HG03159 (cell line): ENCODE data around the gene ABO.
"Not testable (repeated sequence)": the region's sequence is repeated elsewhere in the genome, so short reads cannot be mapped to it uniquely, and the experiment has no call there.

Experiments
- ATAC-seq: cut with Tn5 transposase; IDR thresholded peaks from one replicate; pipeline ENCODE4 v1.9.1; 2021; ENCODE audit warnings: mild to moderate bottlenecking, moderate library complexity; ENCODE audit not compliant: unreplicated experiment

Gene ABO

GRCh38 chr9:133264235-133264764 lies 10.7 kb downstream of the ABO start:
- no peak for ATAC-seq

DNA sequence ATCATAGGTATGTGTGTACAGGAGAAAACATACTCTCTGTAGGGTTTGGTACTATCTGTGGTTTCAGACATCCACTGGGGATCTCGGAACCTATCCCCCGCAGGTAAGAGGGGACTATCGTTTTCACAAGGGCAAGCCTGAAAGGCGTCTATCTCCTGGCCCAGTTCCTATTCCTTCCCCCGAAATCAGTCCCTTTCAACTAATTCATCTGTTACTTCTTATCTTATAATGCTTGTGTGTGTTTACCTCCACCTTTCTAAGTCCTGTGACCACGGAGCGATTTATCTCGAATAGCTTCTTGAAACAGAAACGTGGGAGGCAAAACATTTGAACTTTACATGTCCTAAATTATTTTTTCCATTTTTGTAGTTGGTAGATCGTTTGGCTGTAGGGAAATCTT lies 11.4 kb downstream of the ABO start:
- no peak for ATAC-seq

DNA sequence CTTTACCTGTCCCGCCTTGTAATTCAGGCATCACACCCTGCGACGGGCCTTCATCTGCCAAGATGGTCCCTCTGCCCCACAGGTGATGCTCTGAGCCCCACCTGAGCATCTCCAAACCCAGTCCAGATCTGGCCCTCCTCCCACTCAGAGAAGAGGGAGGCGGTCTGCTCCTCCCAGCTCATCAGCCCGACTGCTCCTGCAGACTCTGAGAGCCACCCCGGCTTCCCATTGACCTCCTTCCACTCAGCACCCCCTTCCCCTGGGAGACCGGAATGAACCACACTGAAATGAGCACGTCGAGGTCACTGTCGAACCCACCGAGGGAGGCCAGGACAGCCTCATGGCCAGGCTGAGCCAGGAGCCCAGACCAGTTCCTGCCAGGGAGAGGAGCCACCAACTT lies 12.8 kb downstream of the ABO start:
- ATAC-seq, result no peak

DNA sequence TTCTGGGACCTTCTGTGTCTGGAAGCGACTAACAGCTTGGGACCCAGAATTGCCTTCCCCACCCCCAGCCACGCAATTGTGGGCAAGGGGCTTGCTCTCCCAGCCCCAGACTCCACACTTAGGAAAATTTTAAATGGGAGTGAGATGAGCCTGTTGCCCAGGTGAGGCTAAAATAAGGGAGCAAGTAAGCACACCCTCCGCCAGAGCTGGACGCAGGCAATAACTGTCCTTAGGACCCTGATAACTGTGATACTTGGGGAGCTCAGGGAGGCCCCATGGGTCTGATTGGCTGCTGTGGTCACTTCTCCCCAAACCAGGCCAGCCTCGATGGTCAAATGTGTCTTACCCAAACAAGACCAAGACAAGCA lies 13.3 kb downstream of the ABO start:
- no peak for ATAC-seq

DNA sequence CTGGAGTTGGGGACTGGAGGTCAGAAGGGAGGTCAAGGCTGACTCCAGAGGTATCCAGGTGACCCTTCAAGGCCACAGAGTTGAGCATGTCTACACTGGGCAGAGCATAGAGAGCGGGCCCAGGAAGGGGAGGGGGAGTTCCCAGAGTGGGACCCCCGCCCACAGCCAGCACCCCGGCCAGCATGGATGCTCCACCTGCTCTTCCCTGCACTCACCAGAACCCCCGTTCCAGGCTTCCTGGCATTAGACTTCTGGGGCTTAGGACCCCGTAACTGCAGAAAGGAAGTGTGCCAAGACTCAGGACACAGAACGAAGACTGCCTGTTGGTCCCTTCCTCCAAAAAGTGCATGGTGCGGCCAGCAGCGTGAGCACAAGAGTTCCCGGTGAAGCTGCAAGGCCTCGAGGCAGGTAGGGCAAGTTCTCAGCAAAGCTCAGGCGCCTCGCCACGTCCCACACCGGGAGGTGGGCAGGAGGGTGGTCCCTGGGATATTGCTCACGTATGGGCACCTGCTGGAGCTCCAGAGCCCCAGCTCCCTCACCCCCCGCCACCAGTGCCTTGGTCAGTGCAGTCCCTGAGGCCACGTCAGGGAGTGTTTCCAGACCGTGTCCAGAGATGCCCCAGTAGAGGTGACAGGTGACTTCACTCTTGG lies 13.8 kb downstream of the ABO start:
- ATAC-seq, result no peak

GRCh38 chr9:133260334-133261102 lies 14.5 kb downstream of the ABO start:
- ATAC-seq, result no peak

- ATAC-seq, result no peak
These were observed 16.7 kb downstream of the ABO start for GRCh38 chr9:133258061-133259015.

- no peak for ATAC-seq
These were observed 17.5 kb downstream of the ABO start for GRCh38 chr9:133257465-133257956.

- ATAC-seq, result no peak
These were observed 18.3 kb downstream of the ABO start for GRCh38 chr9:133256686-133257091.

DNA sequence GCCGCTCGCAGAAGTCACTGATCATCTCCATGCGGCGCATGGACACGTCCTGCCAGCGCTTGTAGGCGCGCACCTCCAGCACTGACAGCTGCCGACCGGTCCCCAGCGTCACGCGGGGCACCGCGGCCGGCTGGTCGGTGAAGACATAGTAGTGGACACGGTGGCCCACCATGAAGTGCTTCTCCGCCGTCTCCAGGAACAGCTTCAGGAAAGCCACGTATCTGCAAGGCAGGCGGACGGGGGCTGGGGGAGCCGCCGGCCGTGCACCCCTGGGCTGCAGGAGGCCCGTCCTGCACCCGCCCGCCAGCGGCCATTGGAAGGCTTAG lies 18.9 kb downstream of the ABO start:
- no peak for ATAC-seq

DNA sequence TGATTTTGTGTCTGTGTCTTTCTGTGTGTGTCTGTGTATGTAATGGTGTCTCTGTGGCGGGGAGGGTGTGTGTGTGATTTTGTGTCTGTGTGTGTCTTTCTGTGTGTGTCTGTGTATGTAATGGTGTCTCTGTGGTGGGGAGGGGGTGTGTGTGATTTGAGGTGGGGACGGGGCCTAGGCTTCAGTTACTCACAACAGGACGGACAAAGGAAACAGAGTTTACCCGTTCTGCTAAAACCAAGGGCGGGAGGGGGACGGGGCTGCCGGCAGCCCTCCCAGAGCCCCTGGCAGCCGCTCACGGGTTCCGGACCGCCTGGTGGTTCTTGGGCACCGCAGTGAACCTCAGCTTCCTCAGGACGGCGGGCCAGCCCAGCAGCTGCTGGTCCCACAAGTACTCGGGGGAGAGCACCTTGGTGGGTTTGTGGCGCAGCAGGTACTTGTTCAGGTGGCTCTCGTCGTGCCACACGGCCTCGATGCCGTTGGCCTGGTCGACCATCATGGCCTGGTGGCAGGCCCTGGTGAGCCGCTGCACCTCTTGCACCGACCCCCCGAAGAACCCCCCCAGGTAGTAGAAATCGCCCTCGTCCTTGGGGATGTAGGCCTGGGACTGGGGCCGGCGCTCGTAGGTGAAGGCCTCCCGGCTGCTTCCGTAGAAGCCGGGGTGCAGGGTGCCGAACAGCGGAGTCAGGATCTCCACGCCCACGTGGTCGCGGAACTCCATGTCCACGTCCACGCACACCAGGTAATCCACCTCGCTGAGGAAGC lies 19.4 kb downstream of the ABO start:
- no peak for ATAC-seq

GRCh38 chr9:133254471-133254870 lies 20.5 kb downstream of the ABO start:
- ATAC-seq, result no peak

DNA sequence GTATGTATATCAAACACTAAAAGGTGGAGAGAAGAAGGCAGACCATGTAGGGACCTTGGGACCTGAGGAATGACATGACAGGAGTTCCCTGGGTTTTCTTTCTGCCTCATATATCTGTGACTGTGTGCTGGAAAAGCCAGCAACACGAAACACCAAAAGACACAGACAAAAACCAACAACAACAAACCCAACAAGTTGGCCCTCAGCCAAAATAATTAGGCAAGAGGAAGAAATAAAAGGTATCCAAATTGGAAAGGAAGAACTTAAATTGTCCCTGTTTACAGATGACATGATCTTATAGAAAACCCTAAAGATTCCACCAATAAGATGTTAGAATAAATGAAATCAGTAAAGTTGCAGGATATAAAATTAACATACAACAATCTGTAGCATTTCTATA lies 21.7 kb downstream of the ABO start:
- no peak for ATAC-seq

GRCh38 chr9:133252301-133253020 lies 22.5 kb downstream of the ABO start:
- no peak for ATAC-seq

DNA sequence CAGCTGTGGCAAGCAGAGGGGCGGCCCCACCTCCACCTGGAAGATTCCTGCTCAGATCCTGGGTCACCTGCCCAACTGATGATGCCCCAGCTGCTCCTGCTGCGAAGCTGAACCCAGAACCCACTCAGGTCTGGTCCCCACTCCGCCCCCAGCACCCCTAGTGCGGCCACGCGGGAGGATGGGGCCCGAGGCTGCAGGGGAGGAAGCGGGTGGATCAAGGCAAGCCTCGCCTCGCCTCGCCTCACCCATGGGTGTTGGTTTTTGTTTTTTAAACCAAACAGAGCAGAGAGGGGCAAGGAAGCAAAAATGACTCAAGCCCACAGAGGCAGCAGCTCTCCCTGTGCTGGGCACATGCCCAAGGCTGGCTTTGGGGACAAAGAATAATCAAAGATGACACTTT lies 23.2 kb downstream of the ABO start:
- no peak for ATAC-seq

DNA sequence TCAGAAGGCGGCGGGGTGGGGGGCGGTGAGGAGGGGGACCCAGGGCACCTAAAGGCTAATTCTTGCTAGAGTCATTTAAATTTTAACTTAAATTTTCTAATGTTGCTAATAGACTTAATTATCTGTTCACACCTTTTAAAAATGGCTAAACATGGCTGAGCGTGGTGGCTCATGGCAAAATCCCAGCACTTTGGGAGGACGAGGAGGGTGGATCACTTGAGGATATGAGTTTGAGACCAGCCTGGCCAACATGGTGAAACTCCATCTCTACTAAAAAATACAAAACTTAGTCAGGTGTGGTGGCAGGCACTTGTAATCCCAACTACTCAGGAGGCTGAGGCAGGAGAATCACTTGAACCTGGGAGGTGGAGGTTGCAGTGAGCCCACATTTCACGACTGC lies 23.8 kb downstream of the ABO start:
- not testable (repeated sequence) for ATAC-seq

GRCh38 chr9:133250741-133251170 lies 24.2 kb downstream of the ABO start:
- ATAC-seq, result no peak

DNA sequence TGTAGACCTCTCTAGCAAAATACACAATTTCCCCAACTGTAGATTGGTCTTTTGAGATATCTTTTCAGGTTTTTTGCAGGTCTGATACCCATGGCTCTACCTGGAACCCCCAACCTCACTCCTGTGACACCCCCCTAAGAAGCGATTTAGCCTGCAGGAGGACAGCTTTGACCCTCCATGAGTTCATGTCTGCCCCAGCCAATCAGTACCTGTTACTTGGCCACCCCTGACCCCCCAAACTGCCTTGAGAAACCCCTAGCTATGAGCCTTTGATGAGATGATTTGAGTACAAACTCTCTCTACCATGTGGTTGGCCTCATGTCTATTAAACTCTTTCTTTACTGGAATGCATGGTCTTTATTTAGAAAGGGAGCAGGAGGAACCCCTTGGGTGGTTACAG lies 25.7 kb downstream of the ABO start:
- ATAC-seq, result no peak

DNA sequence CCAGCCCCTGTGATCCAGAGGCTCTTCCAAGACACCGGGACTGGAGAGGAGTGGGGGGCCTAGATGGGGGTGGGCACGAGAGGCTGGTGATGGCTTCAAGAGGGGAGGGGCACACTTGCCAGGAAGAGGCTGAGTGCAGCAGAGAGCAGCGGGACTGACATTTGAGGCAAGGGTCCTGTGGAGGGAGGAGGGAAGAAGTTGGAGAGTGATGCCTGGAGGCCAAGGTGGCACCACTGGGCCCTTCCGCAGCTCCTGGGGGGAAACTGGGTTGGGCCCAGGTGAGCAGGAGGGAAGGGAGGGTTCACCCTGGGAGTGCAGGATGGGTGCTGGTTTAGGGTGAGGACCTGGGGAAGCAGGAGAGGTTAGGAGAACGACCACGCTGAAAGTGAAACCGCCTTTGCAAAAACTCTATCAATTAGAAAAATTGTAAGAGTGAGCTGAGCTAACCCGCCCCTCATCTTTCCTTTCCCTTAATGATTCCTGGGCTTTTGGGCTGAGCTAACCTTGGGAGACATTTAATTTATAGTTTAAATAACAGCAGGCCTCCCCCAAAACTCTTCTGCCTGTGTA lies 26.2 kb downstream of the ABO start:
- no peak for ATAC-seq

DNA sequence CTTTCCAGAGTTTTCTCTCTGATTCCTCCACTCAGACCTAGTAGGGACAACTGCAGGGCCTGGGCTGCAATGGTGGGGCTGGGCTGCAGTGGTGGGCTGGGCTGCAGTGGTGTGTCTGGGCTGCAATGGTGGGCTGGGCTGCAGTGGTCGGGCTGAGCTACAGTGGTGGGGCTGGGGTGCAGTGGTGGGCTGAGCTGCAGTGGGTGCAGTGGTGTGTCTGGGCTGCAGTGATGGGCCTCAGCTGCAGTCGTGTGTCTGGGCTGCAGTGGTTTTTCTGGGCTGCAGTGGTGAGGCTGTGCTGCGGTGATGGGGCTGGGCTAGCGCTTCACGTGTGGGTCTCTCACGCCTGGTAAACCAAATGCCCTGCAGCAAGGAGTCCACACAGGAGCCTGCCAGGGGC lies 27.4 kb downstream of the ABO start:
- ATAC-seq, result no peak
